ENCODE measurements around the gene CNPY2. TPM values are rescaled to one million over a fixed set of nuclear protein-coding genes. Genes with fewer than 3 reads are reported as not detected.

Gene CNPY2
- total and polyA plus RNA-seq, 2 of the 13 experiments (the other 11 are each of a cell fraction or from before 2014, with no cell fraction given): 285 to 356 TPM

DNA sequence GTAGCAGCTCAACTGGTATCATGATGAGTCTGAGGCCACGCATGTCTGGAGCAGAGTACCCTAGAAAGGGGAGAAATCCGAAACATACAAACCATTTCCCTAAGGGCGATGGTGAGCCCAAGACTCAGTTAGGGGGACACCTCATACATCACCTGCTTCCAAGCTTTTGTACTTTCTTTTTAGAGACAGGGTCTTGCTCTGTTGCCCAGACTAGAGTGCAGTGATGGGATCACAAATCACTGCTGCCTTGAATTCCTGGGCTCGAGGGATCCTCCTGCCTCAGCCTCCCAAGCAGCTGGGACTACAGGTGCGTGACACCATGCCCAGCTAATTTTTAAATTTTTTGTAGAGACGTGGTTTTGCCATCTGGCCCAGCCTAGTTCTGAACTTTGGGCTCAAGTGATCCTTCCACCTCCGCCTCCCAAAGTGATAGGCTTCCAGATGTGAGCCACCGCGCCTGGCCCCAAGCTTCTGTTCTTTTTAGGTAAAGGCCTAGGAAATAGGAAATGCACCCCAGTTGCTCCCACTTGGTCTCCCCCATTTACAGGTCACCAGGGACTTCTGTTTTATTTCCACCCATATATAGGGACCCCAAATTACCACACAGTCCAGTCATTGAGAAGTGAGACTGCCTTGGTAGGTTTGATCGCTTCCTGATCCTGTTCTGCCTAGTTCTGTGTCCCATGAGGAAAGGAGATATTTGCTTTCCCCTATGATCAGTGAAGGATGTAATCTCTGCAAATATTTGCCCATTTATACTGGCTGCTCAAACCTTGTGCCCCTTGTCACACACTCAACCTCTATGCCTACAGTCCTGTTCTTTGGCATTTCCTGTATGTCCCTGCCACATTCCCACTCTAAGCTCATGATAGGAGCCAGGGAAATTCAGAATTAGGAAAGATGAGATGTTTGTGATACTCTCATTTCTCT lies 46.6 kb upstream of the CNPY2 start, which contains the start of gene APOF (continued):
- TF ChIP-seq, protein P1, sequence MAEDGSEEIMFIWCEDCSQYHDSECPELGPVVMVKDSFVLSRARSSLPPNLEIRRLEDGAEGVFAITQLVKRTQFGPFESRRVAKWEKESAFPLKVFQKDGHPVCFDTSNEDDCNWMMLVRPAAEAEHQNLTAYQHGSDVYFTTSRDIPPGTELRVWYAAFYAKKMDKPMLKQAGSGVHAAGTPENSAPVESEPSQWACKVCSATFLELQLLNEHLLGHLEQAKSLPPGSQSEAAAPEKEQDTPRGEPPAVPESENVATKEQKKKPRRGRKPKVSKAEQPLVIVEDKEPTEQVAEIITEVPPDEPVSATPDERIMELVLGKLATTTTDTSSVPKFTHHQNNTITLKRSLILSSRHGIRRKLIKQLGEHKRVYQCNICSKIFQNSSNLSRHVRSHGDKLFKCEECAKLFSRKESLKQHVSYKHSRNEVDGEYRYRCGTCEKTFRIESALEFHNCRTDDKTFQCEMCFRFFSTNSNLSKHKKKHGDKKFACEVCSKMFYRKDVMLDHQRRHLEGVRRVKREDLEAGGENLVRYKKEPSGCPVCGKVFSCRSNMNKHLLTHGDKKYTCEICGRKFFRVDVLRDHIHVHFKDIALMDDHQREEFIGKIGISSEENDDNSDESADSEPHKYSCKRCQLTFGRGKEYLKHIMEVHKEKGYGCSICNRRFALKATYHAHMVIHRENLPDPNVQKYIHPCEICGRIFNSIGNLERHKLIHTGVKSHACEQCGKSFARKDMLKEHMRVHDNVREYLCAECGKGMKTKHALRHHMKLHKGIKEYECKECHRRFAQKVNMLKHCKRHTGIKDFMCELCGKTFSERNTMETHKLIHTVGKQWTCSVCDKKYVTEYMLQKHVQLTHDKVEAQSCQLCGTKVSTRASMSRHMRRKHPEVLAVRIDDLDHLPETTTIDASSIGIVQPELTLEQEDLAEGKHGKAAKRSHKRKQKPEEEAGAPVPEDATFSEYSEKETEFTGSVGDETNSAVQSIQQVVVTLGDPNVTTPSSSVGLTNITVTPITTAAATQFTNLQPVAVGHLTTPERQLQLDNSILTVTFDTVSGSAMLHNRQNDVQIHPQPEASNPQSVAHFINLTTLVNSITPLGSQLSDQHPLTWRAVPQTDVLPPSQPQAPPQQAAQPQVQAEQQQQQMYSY (CRISPR knock-in tag; IDR thresholded peaks at IDR 0.05): no peak
- TF ChIP-seq, protein P2, sequence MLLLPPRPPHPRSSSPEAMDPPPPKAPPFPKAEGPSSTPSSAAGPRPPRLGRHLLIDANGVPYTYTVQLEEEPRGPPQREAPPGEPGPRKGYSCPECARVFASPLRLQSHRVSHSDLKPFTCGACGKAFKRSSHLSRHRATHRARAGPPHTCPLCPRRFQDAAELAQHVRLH (CRISPR knock-in tag; IDR thresholded peaks at IDR 0.05; ENCODE audit: borderline replicate concordance, low read depth): no peak
- TF ChIP-seq ZNF761 (CRISPR knock-in tag; conservative IDR thresholded peaks at IDR 0.05) (no peak), TBX2 (CRISPR knock-in tag; IDR thresholded peaks at IDR 0.05; ENCODE audit: borderline replicate concordance) (peak; percentile 37; the same call in 1 of the 2 replicates), ZNF138 (CRISPR knock-in tag; IDR thresholded peaks at IDR 0.05; ENCODE audit: low read depth) (no peak), FIP1L1 (IDR thresholded peaks at IDR 0.05; ENCODE audit: borderline replicate concordance, insufficient read depth, low read depth, low read length) (no peak), MAZ (IDR thresholded peaks at IDR 0.05; ENCODE audit: borderline replicate concordance, low read depth, low read length) (no peak), MAZ (CRISPR knock-in tag; IDR thresholded peaks at IDR 0.05; ENCODE audit: low read depth) (no peak), SP1 (IDR thresholded peaks at IDR 0.05) (no peak), SP1 (CRISPR knock-in tag; IDR thresholded peaks at IDR 0.05) (no peak), ZNF33A (CRISPR knock-in tag; IDR thresholded peaks at IDR 0.05; ENCODE audit: borderline replicate concordance) (no peak), ZNF44 (CRISPR knock-in tag; IDR thresholded peaks at IDR 0.05) (no peak), NPAS2 (CRISPR knock-in tag; IDR thresholded peaks at IDR 0.05; ENCODE audit: borderline replicate concordance) (no peak), RFXANK (CRISPR knock-in tag; IDR thresholded peaks at IDR 0.05) (no peak)
- TF ChIP-seq, protein P3, sequence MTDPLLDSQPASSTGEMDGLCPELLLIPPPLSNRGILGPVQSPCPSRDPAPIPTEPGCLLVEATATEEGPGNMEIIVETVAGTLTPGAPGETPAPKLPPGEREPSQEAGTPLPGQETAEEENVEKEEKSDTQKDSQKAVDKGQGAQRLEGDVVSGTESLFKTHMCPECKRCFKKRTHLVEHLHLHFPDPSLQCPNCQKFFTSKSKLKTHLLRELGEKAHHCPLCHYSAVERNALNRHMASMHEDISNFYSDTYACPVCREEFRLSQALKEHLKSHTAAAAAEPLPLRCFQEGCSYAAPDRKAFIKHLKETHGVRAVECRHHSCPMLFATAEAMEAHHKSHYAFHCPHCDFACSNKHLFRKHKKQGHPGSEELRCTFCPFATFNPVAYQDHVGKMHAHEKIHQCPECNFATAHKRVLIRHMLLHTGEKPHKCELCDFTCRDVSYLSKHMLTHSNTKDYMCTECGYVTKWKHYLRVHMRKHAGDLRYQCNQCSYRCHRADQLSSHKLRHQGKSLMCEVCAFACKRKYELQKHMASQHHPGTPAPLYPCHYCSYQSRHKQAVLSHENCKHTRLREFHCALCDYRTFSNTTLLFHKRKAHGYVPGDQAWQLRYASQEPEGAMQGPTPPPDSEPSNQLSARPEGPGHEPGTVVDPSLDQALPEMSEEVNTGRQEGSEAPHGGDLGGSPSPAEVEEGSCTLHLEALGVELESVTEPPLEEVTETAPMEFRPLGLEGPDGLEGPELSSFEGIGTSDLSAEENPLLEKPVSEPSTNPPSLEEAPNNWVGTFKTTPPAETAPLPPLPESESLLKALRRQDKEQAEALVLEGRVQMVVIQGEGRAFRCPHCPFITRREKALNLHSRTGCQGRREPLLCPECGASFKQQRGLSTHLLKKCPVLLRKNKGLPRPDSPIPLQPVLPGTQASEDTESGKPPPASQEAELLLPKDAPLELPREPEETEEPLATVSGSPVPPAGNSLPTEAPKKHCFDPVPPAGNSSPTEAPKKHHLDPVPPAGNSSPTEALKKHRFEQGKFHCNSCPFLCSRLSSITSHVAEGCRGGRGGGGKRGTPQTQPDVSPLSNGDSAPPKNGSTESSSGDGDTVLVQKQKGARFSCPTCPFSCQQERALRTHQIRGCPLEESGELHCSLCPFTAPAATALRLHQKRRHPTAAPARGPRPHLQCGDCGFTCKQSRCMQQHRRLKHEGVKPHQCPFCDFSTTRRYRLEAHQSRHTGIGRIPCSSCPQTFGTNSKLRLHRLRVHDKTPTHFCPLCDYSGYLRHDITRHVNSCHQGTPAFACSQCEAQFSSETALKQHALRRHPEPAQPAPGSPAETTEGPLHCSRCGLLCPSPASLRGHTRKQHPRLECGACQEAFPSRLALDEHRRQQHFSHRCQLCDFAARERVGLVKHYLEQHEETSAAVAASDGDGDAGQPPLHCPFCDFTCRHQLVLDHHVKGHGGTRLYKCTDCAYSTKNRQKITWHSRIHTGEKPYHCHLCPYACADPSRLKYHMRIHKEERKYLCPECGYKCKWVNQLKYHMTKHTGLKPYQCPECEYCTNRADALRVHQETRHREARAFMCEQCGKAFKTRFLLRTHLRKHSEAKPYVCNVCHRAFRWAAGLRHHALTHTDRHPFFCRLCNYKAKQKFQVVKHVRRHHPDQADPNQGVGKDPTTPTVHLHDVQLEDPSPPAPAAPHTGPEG (CRISPR knock-in tag; IDR thresholded peaks at IDR 0.05): no peak
- TF ChIP-seq, protein P4, sequence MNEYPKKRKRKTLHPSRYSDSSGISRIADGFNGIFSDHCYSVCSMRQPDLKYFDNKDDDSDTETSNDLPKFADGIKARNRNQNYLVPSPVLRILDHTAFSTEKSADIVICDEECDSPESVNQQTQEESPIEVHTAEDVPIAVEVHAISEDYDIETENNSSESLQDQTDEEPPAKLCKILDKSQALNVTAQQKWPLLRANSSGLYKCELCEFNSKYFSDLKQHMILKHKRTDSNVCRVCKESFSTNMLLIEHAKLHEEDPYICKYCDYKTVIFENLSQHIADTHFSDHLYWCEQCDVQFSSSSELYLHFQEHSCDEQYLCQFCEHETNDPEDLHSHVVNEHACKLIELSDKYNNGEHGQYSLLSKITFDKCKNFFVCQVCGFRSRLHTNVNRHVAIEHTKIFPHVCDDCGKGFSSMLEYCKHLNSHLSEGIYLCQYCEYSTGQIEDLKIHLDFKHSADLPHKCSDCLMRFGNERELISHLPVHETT (CRISPR knock-in tag; conservative IDR thresholded peaks at IDR 0.05): no peak
- TF ChIP-seq, protein P5, sequence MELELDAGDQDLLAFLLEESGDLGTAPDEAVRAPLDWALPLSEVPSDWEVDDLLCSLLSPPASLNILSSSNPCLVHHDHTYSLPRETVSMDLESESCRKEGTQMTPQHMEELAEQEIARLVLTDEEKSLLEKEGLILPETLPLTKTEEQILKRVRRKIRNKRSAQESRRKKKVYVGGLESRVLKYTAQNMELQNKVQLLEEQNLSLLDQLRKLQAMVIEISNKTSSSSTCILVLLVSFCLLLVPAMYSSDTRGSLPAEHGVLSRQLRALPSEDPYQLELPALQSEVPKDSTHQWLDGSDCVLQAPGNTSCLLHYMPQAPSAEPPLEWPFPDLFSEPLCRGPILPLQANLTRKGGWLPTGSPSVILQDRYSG (CRISPR knock-in tag; IDR thresholded peaks at IDR 0.05): no peak

Measured in HepG2 (cell line).